GM12865 (cell line): Measurements from ENCODE around the gene MFN2.

Experiments used
- DNase-seq: peaks from one replicate; pipeline ENCODE4 v3.0.0; 2010; ENCODE audit warnings: low read depth
- H3K4me3 ChIP-seq: 2 replicates; pipeline ENCODE4 v1.5.1; 2011; ENCODE audit warnings: mild to moderate bottlenecking, low read depth, low read length, control low read depth
- CTCF ChIP-seq: IDR thresholded peaks from 2 replicates; pipeline ENCODE4 v1.5.1; 2011; ENCODE audit warnings: low read length, control low read depth, low read depth, inconsistent platforms; ENCODE audit not compliant: insufficient read depth; ENCODE audit errors: missing control alignments

The MFN2 gene

GRCh38 chr1:12047120-12047876 is 67.1 kb downstream of the MFN2 start:
- peak overlapping the region; percentile 57 for H3K4me3 ChIP-seq
- no peak for TF ChIP-seq CTCF
- DNase-seq, result peak; percentile 95

- no peak for TF ChIP-seq CTCF
- no peak for DNase-seq
- peak overlapping the region; percentile 57 for H3K4me3 ChIP-seq
These were observed 68.1 kb downstream of the MFN2 start for GRCh38 chr1:12048372-12048771.

- DNase-seq, result peak; percentile 47
- TF ChIP-seq CTCF, result peak; percentile 20
- H3K4me3 ChIP-seq, result no peak overlapping the region
These were observed 69.4 kb downstream of the MFN2 start for GRCh38 chr1:12049616-12050015.

GRCh38 chr1:12051361-12051760 is 71.1 kb downstream of the MFN2 start:
- TF ChIP-seq CTCF, result no peak
- H3K4me3 ChIP-seq, result no peak overlapping the region
- DNase-seq, result no peak

GRCh38 chr1:12052008-12052573 is 71.8 kb downstream of the MFN2 start:
- peak overlapping the region; percentile 37 for H3K4me3 ChIP-seq

GRCh38 chr1:12052997-12053686 is 72.9 kb downstream of the MFN2 start:
- peak; percentile 71 for DNase-seq
- TF ChIP-seq CTCF, result peak; percentile 29
- H3K4me3 ChIP-seq, result peak overlapping the region; percentile 20; the same call in 1 of the 2 replicates

More at GRCh38 chr1:12052008-12052573, 71.8 kb downstream of the MFN2 start:
- peak; percentile 98 for DNase-seq
- no peak for TF ChIP-seq CTCF
